Activated CD8-positive, alpha-beta memory T cell treated with anti-CD3 and anti-CD28 coated beads, Interleukin-2, amount 50 U/mL, for 48 hours (primary cell): ENCODE data around the gene INAFM1.
A peak's percentile ranks its signal among the peaks of the same experiment; 100 is the strongest.
"Not testable (repeated sequence)": the region's sequence is repeated elsewhere in the genome, so short reads cannot be mapped to it uniquely, and the experiment has no call there.

Experiments used
- DNase-seq: peaks from one replicate; pipeline ENCODE4 v3.0.0-alpha.2; 2020

The INAFM1 gene

DNA sequence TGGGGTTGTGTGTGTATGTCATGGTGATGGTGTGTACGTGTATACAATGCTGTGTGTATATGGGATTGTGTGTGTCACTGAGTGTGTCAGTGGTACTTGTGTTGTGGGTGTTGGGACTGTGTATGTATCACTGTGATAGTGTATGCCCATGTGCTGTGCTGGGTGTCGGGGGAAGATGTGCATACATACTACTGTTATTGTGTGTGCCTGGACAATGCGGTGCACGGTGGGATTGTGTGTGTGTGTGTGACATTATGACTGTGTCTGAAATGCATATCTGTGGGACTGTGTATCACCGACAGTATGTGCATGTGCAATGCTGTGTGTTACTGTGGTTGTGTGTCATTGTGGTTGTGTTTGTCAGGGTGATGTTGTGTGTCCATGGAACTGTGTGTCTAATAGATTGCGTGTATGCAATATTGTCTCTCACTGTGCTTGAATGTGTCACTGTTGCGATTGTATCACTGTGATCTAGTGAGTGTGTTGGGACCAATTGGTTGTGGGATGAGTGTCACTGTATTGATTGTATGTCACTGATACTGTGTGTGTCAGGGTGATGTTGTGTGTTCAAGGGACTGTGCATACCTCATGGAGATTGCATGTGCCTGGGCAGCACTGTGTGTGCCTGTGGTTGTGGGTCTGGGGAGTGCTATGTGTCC lies 32.6 kb upstream of the INAFM1 start:
- no peak for DNase-seq

DNA sequence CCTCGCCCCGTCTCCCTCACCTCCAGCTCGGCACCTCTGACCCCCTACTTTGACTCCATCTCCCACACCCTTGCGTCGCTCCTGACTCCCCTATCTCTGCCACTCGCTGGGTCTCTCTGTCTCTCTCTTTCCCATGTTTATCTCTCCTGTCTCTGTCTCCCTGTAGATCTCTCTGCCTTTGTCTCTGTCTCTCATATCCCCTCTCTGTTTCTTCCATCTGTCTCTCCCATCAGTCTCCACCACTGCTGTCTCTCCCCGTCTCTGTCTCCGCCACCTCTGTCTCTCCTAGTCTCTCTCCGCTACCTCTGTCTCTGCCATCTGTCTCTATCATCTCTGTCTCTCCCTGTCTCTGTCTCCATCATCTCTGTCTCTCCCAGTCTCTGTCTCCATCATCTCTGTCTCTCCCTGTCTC lies 31.3 kb upstream of the INAFM1 start:
- DNase-seq: no peak

GRCh38 chr19:47243776-47244547 lies 30.7 kb upstream of the INAFM1 start:
- peak; percentile 97 for DNase-seq

- DNase-seq: peak; percentile 97
Observed at GRCh38 chr19:47247308-47247990, 27.2 kb upstream of the INAFM1 start.

- DNase-seq: not testable (repeated sequence)
Observed at GRCh38 chr19:47253016-47253415, 21.7 kb upstream of the INAFM1 start.

DNA sequence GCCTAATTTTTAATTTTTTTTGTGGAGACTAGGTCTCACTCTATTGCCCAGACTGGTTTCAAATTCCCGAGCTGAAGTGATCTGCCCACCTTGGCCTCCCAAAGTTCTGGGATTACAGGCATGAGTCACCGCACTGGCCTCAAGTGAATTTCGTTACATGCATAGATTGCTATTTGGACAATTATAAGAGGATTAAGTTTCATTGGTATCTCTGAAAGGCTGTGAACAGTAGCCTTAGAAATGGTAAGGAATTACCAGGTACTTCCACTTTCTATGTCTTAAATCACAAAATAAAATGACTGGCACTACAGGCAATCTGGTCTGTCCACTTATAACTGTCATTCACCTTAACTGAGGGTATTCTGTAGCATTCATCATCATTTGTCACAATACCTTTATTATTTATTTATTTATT lies 21.2 kb upstream of the INAFM1 start:
- DNase-seq: no peak

DNA sequence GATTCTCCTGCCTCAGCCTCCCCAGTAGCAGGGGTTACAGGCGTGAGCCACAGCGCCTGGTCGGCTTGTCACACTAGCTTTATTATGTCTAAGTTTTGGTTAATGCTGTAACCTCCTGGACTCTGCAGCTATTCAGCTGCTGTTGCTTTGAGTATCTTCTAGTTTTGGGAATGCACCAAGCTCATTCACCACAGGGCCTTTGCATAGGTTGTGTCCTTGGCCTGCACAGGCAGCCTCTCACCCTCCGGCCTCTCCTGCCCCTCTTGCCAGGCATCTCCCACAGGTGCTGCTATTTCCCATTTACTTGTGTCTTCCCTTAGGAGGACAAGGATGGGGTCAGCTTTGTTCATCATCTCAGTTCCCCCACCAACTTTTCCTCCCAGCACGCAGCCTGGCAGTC lies 20.7 kb upstream of the INAFM1 start:
- DNase-seq: no peak

- peak; percentile 98 for DNase-seq
Observed at GRCh38 chr19:47255879-47256692, 18.6 kb upstream of the INAFM1 start, which contains the start of gene CCDC9. TSS of gene CCDC9 (plus strand) at chr19:47256525. CDS start at chr19:47258401, 1,876 bp downstream.

DNA sequence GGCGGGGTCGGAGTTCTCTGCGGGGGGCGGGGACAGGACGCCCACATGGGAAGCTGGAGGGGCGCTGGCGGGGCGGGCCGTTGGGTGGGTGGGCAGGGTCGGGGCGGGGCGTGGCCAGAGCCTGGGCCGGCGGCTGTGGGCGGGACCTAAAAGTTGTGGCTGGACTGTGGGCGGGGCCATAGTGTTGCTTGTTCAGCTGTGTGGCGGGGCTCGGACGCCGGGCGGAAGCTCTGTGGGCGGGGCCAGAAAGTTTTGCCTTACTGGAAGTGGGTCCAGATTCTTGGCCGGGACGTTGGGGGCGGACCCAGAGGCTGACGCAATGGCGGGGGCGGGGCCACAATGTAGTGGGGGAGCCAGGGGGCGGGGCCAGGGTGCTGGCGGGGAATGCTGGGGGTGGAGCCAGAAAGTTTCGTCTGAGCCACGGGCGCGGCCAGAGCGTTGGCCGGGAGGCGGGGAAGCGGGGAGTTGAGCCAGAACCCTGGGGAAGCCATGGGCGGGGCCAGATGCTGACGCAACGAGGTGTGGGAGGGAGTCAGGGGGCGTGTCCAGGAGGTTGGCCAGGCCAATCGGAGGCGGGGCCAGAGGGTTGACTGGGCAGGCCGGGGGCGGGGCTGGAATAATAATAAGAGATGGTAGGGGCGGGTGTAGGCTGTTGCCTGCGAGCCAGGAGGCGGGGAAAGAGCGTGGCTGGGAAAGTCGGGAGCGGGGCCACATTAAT lies 17.8 kb upstream of the INAFM1 start:
- peak; percentile 100 for DNase-seq

GRCh38 chr19:47257411-47258169 lies 17.1 kb upstream of the INAFM1 start:
- DNase-seq: no peak

DNA sequence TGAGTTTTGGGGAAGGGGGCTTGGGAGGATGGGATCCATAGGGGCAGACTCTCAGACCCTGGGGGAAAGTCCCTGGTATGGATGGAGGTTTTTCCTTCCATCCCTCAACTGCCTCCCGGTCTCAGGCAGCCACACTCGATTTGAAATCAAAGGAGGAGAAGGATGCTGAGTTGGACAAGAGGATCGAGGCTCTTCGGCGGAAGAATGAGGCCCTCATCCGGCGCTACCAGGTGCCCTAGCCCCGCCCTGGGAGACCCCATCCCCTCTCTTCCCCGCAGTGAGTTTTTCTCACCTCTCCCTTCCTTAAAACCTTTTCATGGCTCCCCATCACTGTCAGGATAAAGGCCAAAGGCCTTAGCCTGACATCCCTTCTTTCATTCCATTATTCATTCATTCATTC lies 16.3 kb upstream of the INAFM1 start:
- DNase-seq: no peak

- DNase-seq: no peak
Observed at GRCh38 chr19:47258895-47259555, 15.7 kb upstream of the INAFM1 start.

DNA sequence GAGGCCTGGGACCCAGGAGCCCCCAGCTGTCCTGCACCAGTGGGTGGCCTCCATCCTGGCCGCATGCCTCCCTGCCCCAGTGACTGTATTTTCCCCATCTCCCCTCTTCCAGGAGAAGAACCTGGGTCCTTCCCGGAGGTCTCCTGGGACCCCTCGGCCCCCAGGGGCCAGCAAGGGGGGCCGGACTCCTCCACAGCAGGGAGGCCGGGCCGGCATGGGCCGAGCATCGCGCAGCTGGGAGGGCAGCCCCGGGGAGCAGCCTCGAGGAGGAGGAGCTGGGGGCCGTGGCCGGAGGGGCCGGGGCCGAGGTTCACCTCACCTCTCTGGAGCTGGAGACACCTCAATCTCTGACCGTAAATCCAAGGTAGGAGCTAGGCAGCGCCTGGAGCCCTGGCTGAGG lies 14.2 kb upstream of the INAFM1 start:
- DNase-seq: no peak

- not testable (repeated sequence) for DNase-seq
Observed at GRCh38 chr19:47261946-47262793, 12.5 kb upstream of the INAFM1 start.

- DNase-seq: no peak
Observed at GRCh38 chr19:47264629-47265028, 10.1 kb upstream of the INAFM1 start.

- DNase-seq: no peak
Observed at GRCh38 chr19:47266401-47266941, 8.2 kb upstream of the INAFM1 start.

- no peak for DNase-seq
Observed at GRCh38 chr19:47267350-47267759, 7.3 kb upstream of the INAFM1 start.

- no peak for DNase-seq
Observed at GRCh38 chr19:47268028-47268427, 6.7 kb upstream of the INAFM1 start.

- DNase-seq: no peak
Observed at GRCh38 chr19:47269596-47269995, 5.1 kb upstream of the INAFM1 start.

DNA sequence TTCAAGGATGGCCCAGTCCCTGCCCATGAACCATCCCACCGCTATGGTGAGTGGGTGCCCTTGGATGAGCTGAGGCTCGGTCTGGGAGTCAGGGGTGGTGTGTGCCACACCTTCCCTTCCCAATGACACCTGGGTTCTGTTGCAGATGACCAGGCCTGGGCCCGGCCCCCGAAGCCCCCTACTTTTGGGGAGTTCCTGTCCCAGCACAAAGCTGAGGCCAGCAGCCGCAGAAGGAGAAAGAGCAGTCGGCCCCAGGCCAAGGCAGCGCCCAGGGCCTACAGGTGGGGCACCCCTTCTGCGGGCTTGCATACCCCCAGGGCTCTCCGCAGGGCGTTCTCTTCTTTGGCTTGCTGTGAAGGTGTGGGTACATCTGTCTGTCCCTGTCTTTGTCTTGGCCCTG lies 4.3 kb upstream of the INAFM1 start:
- no peak for DNase-seq
